ENCODE data around the gene PLEKHG4B.

Gene PLEKHG4B

DNA sequence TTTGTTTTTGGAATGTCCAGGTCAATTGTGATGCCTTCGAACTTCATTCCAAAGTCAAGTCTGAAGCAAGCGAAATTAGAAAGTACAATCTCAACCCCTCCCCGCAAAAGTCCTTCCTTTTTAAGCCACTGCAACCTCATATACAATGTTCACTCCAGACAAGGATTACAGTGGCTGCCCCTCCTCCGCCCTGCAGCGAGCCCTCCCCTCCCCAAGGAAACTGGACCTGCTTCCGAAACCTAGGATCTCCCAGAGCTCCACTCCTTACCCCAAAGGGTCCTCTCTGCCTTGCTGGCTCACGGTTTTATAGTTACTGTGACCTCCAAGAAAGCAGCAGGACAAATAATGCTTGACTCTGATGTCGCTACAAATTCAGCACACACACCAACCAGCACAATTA is 109.7 kb downstream of the PLEKHG4B start:
- Histone ChIP-seq H3K4me2 (ENCODE audit: low read depth, low read length, poor library complexity, severe bottlenecking) (no peak overlapping the region), H3K9ac (ENCODE audit: low read length) (no peak overlapping the region), H3K27ac (ENCODE audit: low read depth, low read length) (no peak overlapping the region), H3K79me2 (ENCODE audit: insufficient read depth, low read length) (0 out of 2 replicates have a peak, but pooled peaks cover 3% of the 10 kb centered on the region), H3K4me3 (ENCODE audit: insufficient read depth, low read length, poor library complexity, severe bottlenecking) (no peak overlapping the region), H4K20me1 (ENCODE audit: low read depth, low read length) (0 out of 2 replicates have a peak, but pooled peaks cover 5% of the 10 kb centered on the region), H3K9me2 (replicated peaks; ENCODE audit: insufficient read depth, low read length) (no peaks in the 10 kb centered on the region), H3F3A (ENCODE audit: insufficient read depth) (no peaks in the 10 kb centered on the region), H3K9me3 (ENCODE audit: insufficient read depth, low read length) (no peaks in the 10 kb centered on the region), H2AFZ (ENCODE audit: low read depth, low read length, severe bottlenecking) (no peak overlapping the region), H3K36me3 (ENCODE audit: low read length) (0 out of 2 replicates have a peak, but pooled peaks cover 2% of the 10 kb centered on the region), H3K27me3 (ENCODE audit: low read length) (no peaks in the 10 kb centered on the region)
- TF ChIP-seq, protein P1, sequence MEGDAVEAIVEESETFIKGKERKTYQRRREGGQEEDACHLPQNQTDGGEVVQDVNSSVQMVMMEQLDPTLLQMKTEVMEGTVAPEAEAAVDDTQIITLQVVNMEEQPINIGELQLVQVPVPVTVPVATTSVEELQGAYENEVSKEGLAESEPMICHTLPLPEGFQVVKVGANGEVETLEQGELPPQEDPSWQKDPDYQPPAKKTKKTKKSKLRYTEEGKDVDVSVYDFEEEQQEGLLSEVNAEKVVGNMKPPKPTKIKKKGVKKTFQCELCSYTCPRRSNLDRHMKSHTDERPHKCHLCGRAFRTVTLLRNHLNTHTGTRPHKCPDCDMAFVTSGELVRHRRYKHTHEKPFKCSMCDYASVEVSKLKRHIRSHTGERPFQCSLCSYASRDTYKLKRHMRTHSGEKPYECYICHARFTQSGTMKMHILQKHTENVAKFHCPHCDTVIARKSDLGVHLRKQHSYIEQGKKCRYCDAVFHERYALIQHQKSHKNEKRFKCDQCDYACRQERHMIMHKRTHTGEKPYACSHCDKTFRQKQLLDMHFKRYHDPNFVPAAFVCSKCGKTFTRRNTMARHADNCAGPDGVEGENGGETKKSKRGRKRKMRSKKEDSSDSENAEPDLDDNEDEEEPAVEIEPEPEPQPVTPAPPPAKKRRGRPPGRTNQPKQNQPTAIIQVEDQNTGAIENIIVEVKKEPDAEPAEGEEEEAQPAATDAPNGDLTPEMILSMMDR (IDR thresholded peaks at IDR 0.05; ENCODE audit: insufficient read depth, low read length, poor library complexity, severe bottlenecking): no peak

DNA sequence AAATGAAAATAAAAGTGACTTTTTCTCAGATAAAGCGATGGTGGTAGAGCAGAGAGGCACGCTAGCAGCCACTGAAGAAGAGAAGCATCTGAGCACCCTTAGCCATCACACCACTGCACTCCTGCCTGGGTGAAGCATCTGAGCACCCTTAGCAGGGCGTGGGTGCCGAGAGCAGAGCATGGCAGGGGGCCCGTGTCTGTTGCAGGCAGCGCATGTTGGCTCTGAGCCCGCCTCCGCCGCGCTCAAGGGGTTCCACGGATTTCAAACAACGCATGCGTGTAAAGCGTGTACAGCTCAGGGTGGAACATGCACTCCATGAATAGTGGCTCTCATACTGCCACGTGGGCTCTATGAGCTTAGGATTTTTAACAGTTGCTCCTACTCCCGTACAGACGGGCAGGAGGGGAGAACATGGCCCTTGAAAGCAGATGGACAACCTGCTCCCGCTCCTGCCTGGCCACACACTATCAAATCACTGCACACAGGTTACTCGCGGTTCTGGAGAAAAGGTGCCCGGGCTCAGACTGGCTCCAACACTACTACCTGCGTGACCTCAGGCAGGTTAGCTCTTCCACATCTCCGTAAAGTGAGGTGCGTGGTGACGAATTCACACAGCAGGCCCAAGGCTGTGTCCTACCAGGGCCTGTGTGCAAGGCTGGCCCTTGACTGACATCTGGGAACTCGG is 111.4 kb downstream of the PLEKHG4B start:
- Histone ChIP-seq H3K36me3 (ENCODE audit: low read length) (0 out of 2 replicates have a peak, but pooled peaks cover 2% of the 10 kb centered on the region), H3K9me2 (replicated peaks; ENCODE audit: insufficient read depth, low read length) (no peaks in the 10 kb centered on the region), H4K20me1 (ENCODE audit: low read depth, low read length) (0 out of 2 replicates have a peak, but pooled peaks cover 5% of the 10 kb centered on the region), H3K27ac (ENCODE audit: low read depth, low read length) (no peak overlapping the region), H3K9ac (ENCODE audit: low read length) (no peak overlapping the region), H3K4me3 (ENCODE audit: insufficient read depth, low read length, poor library complexity, severe bottlenecking) (no peak overlapping the region), H3F3A (ENCODE audit: insufficient read depth) (no peaks in the 10 kb centered on the region), H3K79me2 (ENCODE audit: insufficient read depth, low read length) (peaks cover 19% of the 10 kb centered on the region), H3K4me2 (ENCODE audit: low read depth, low read length, poor library complexity, severe bottlenecking) (no peak overlapping the region), H3K27me3 (ENCODE audit: low read length) (no peaks in the 10 kb centered on the region), H2AFZ (ENCODE audit: low read depth, low read length, severe bottlenecking) (no peak overlapping the region), H3K9me3 (ENCODE audit: insufficient read depth, low read length) (no peaks in the 10 kb centered on the region)
- TF ChIP-seq, protein P1 (IDR thresholded peaks at IDR 0.05; ENCODE audit: insufficient read depth, low read length, poor library complexity, severe bottlenecking): no peak
- TF ChIP-seq EZH2phosphoT487 (conservative IDR thresholded peaks at IDR 0.05; ENCODE audit: low read length): no peak

DNA sequence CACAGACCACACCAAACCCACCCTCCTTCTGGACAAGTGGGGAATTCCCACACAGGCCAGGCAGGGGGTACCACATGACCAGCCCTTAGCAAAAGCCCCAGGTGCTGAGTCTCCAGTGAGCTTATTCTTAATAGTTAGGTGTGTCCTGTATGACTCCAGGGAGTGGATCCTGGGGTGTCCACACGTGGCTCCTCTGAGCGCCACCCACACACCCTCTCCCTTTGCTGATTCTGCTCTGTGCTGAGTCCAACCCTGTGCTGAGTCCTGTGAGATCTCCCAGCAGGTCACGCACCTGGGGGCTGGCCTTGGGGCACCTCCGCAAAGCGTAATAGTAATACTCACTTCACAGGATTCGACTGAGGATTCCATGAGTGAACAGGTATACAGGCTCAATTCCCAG is 112.0 kb downstream of the PLEKHG4B start:
- peaks cover 25% of the 10 kb centered on the region for H3K79me2 ChIP-seq (ENCODE audit: insufficient read depth, low read length)
- H3K36me3 ChIP-seq (ENCODE audit: low read length): 0 out of 2 replicates have a peak, but pooled peaks cover 2% of the 10 kb centered on the region
- no peaks in the 10 kb centered on the region for H3K9me3 ChIP-seq (ENCODE audit: insufficient read depth, low read length)
- H3K4me2 ChIP-seq (ENCODE audit: low read depth, low read length, poor library complexity, severe bottlenecking): no peak overlapping the region
- no peak overlapping the region for H2AFZ ChIP-seq (ENCODE audit: low read depth, low read length, severe bottlenecking)
- H3K9me2 ChIP-seq (replicated peaks; ENCODE audit: insufficient read depth, low read length): no peaks in the 10 kb centered on the region
- no peaks in the 10 kb centered on the region for H3F3A ChIP-seq (ENCODE audit: insufficient read depth)
- no peak overlapping the region for H3K4me3 ChIP-seq (ENCODE audit: insufficient read depth, low read length, poor library complexity, severe bottlenecking)
- no peak overlapping the region for H3K27ac ChIP-seq (ENCODE audit: low read depth, low read length)
- TF ChIP-seq EZH2phosphoT487 (conservative IDR thresholded peaks at IDR 0.05; ENCODE audit: low read length): no peak
- TF ChIP-seq, protein P1 (IDR thresholded peaks at IDR 0.05; ENCODE audit: insufficient read depth, low read length, poor library complexity, severe bottlenecking): no peak
- no peaks in the 10 kb centered on the region for H3K27me3 ChIP-seq (ENCODE audit: low read length)
- H3K9ac ChIP-seq (ENCODE audit: low read length): no peak overlapping the region
- H4K20me1 ChIP-seq (ENCODE audit: low read depth, low read length): 0 out of 2 replicates have a peak, but pooled peaks cover 8% of the 10 kb centered on the region
